Activated CD8-positive, alpha-beta T cell treated with anti-CD3 and anti-CD28 coated beads for 36 hours (primary cell): ENCODE measurements around the gene COPS7A. TPM values are rescaled to one million over a fixed set of nuclear protein-coding genes. Genes with fewer than 3 reads are reported as not detected.

Experiments
- ATAC-seq: fragments of 200-7000 bp; cut with Tn5 transposase; one replicate; pipeline ENCODE4 v1.10.0; 2021; ENCODE audit warnings: mild to moderate bottlenecking, moderate library complexity
- CTCF ChIA-PET: fragments of 350-600 bp; sonication (Branson Sonifier 250); formaldehyde crosslinking; loops from one replicate; lab custom pipeline; 2021; ENCODE audit warnings: antibody characterized with exemption; lab: Charles Lee
- POLR2A ChIA-PET: fragments of 350-600 bp; sonication (Branson Sonifier 250); formaldehyde crosslinking; loops from one replicate; lab custom pipeline; 2021; ENCODE audit warnings: antibody characterized with exemption; lab: Charles Lee
- DNase-seq: peaks from one replicate; pipeline ENCODE4 v3.0.0-alpha.2; 2020
- H3K27ac Mint-ChIP-seq: one replicate; pipeline ENCODE4 v1.8.0; 2021; ENCODE audit warnings: mild to moderate bottlenecking, mixed read lengths
- H3K27me3 Mint-ChIP-seq: one replicate; pipeline ENCODE4 v1.8.0; 2021; ENCODE audit warnings: mixed read lengths
- H3K36me3 Mint-ChIP-seq: one replicate; pipeline ENCODE4 v1.8.0; 2021; ENCODE audit warnings: low read depth, mixed read lengths
- H3K4me1 Mint-ChIP-seq: one replicate; pipeline ENCODE4 v1.8.0; 2021; ENCODE audit warnings: low read depth, mixed read lengths
- H3K4me3 Mint-ChIP-seq: one replicate; pipeline ENCODE4 v1.8.0; 2021; ENCODE audit warnings: mild to moderate bottlenecking, moderate library complexity, mixed read lengths
- H3K9me3 Mint-ChIP-seq: one replicate; pipeline ENCODE4 v1.8.0; 2021; ENCODE audit warnings: mixed read lengths
- CTCF ChIP-seq: fragments of 200-600 bp; IDR thresholded peaks from one replicate; pipeline ENCODE4 v1.8.0; 2022; ENCODE audit warnings: antibody characterized with exemption, mild to moderate bottlenecking
- intact Hi-C: fragments of 100-400 bp; cut with micrococcal nuclease; formaldehyde crosslinking; loops from one replicate; pipeline ENCODE4 v1.10.0; 2022
- total RNA-seq, 2 experiments: library from RNA; stranded (reverse); gene quantifications; one replicate each; pipeline ENCODE4 v1.2.3, GENCODE V29; 2021

Gene COPS7A
- total RNA-seq, 2 experiments from 2014 or later, result 35.9 to 38.8 TPM

GRCh38 chr12:6778217-6778573 is 54.3 kb downstream of the COPS7A start:
- H3K4me3 Mint-ChIP-seq, result peak overlapping the region; percentile 89
- intact Hi-C loops, result no loop called here
- peaks cover 79% of the 10 kb centered on the region for H3K4me1 Mint-ChIP-seq
- ATAC-seq (no peak), DNase-seq (no peak)
- CTCF ChIA-PET, result interaction anchor here (0.6 to 10.0 kb wide), 18 partner anchors 9 to 183 kb away, joined by 3 to 117 read pairs (median 4); partner anchors contain the start of genes COPS7A, GPR162, MLF2 and PTMS
- TF ChIP-seq CTCF, result no peak
- POLR2A ChIA-PET, result interaction anchor here (1.0 to 3.1 kb wide), 4 partner anchors 9 to 25 kb away, joined by 3 to 21 read pairs (median 10); partner anchors contain the start of genes MLF2 and PTMS
- H3K27me3 Mint-ChIP-seq, result no peaks in the 10 kb centered on the region
- peak overlapping the region; percentile 89 for H3K27ac Mint-ChIP-seq
- no peaks in the 10 kb centered on the region for H3K9me3 Mint-ChIP-seq
- peaks cover 54% of the 10 kb centered on the region for H3K36me3 Mint-ChIP-seq

- ChIA-PET CTCF (interaction anchor here (0.6 to 10.0 kb wide), 19 partner anchors 8 to 184 kb away, joined by 3 to 117 read pairs (median 4); partner anchors contain the start of genes COPS7A, GPR162, MLF2 and PTMS), POLR2A (interaction anchor here (1.0 to 3.1 kb wide), 6 partner anchors 8 to 26 kb away, joined by 3 to 21 read pairs (median 9); partner anchors contain the start of genes MLF2 and PTMS)
- DNase-seq, result peak; percentile 96
- intact Hi-C loops, result no loop called here
- Mint-ChIP-seq H3K4me3 (peak overlapping the region; percentile 89), H3K4me1 (peaks cover 83% of the 10 kb centered on the region), H3K9me3 (no peaks in the 10 kb centered on the region), H3K27ac (peak overlapping the region; percentile 89), H3K36me3 (peaks cover 50% of the 10 kb centered on the region), H3K27me3 (no peaks in the 10 kb centered on the region)
- peak; percentile 89 for TF ChIP-seq CTCF
- peak; percentile 54 for ATAC-seq
Observed at GRCh38 chr12:6778574-6779550, 55.0 kb downstream of the COPS7A start.

GRCh38 chr12:6779708-6780432 is 56.0 kb downstream of the COPS7A start:
- no peaks in the 10 kb centered on the region for H3K9me3 Mint-ChIP-seq
- DNase-seq, result peak; percentile 55
- ChIA-PET POLR2A (interaction anchor here (1.1 to 3.1 kb wide), 9 partner anchors 9 to 87 kb away, joined by 3 to 21 read pairs (median 4); partner anchors contain the start of genes COPS7A, MLF2, PTMS and TPI1), CTCF (interaction anchor here (0.8 to 10.0 kb wide), 11 partner anchors 8 to 95 kb away, joined by 3 to 117 read pairs (median 4); partner anchors contain the start of genes COPS7A, LAG3, MLF2 and PTMS)
- H3K4me3 Mint-ChIP-seq, result peak overlapping the region; percentile 70
- no peaks in the 10 kb centered on the region for H3K27me3 Mint-ChIP-seq
- H3K36me3 Mint-ChIP-seq, result peaks cover 40% of the 10 kb centered on the region
- intact Hi-C loops, result loop anchor here (5.0 kb wide), 1 partner anchor 47 kb away; the partner anchor contains the start of gene P3H3
- peaks cover 84% of the 10 kb centered on the region for H3K4me1 Mint-ChIP-seq
- peak overlapping the region; percentile 89 for H3K27ac Mint-ChIP-seq
- TF ChIP-seq CTCF, result no peak
- ATAC-seq, result peak; percentile 25

- Mint-ChIP-seq H3K27me3 (no peaks in the 10 kb centered on the region), H3K36me3 (peaks cover 33% of the 10 kb centered on the region), H3K9me3 (no peaks in the 10 kb centered on the region), H3K27ac (peak overlapping the region; percentile 89), H3K4me1 (peaks cover 79% of the 10 kb centered on the region), H3K4me3 (peak overlapping the region; percentile 70)
- peak; percentile 79 for DNase-seq
- intact Hi-C loops, result loop anchor here (5.0 kb wide), 1 partner anchor 47 kb away; the partner anchor contains the start of gene P3H3
- peak; percentile 73 for ATAC-seq
- TF ChIP-seq CTCF, result no peak
- ChIA-PET POLR2A (interaction anchor here (0.6 to 3.1 kb wide), 11 partner anchors 9 to 92 kb away, joined by 3 to 16 read pairs (median 3); partner anchors contain the start of genes CD4, COPS7A, MLF2 and PTMS), CTCF (interaction anchor here (0.8 to 10.0 kb wide), 11 partner anchors 9 to 89 kb away, joined by 3 to 117 read pairs (median 5); partner anchors contain the start of genes CDCA3, COPS7A, LAG3 and MLF2)
Observed at GRCh38 chr12:6780573-6780972, 56.7 kb downstream of the COPS7A start.

Other genes with a start within 250 kb of the COPS7A start
- 100 to 1,000 TPM; 230 to 254 TPM for gene MRPL51, start 230.8 kb upstream of the COPS7A start, total RNA-seq
- gene NCAPD2, start 229.9 kb upstream of the COPS7A start, total RNA-seq, result 100 to 1,000 TPM; 195 to 196 TPM
- 1,000 to 10,000 TPM; 9,109 to 9,234 TPM for gene GAPDH, start 189.5 kb upstream of the COPS7A start, total RNA-seq
- 1 to 10 TPM; 7.8 to 8.5 TPM for gene IFFO1, start 168.0 kb upstream of the COPS7A start, total RNA-seq
- 10 to 100 TPM; 87.9 to 89.4 TPM for gene NOP2, start 155.8 kb upstream of the COPS7A start, total RNA-seq
- gene CHD4, start 116.7 kb upstream of the COPS7A start, total RNA-seq, result 100 to 1,000 TPM; 273 to 277 TPM
- 1 to 10 TPM; 6.6 to 8.1 TPM for gene LPAR5, start 88.1 kb upstream of the COPS7A start, total RNA-seq
- gene ACRBP, start 76.6 kb upstream of the COPS7A start, total RNA-seq, result 1 to 10 TPM; 1.3 to 2.0 TPM
- 10 to 100 TPM; 16.6 to 16.7 TPM for gene ING4, start 60.9 kb upstream of the COPS7A start, total RNA-seq
- gene ZNF384, start 34.7 kb upstream of the COPS7A start, total RNA-seq, result 10 to 100 TPM; 55.2 to 56.7 TPM
- gene PIANP, start 23.2 kb upstream of the COPS7A start, total RNA-seq, result not detected
- 100 to 1,000 TPM; 149 to 151 TPM for gene MLF2, start 29.1 kb downstream of the COPS7A start, total RNA-seq
- gene PTMS, start 42.3 kb downstream of the COPS7A start, total RNA-seq, result 10 to 100 TPM; 78.6 TPM
- gene LAG3, start 48.5 kb downstream of the COPS7A start, total RNA-seq, result 100 to 1,000 TPM; 264 to 268 TPM
- 10 to 100 TPM; 11.1 to 14.1 TPM for gene CD4, start 65.5 kb downstream of the COPS7A start, total RNA-seq
- gene GPR162, start 97.8 kb downstream of the COPS7A start, total RNA-seq, result 1 to 10 TPM; 2.0 to 2.1 TPM
- 1 to 10 TPM; 2.1 to 2.3 TPM for gene P3H3, start 104.4 kb downstream of the COPS7A start, total RNA-seq
- 1 to 10 TPM in 1 of 2 experiments, under 1 TPM in 1; 0.50 to 1.1 TPM for gene GNB3, start 116.9 kb downstream of the COPS7A start, total RNA-seq
- 10 to 100 TPM; 74.6 to 83.8 TPM for gene CDCA3, start 127.2 kb downstream of the COPS7A start, total RNA-seq
- gene USP5, start 128.1 kb downstream of the COPS7A start, total RNA-seq, result 100 to 1,000 TPM; 109 to 112 TPM
- 1,000 to 10,000 TPM; 1,714 to 1,776 TPM for gene TPI1, start 143.5 kb downstream of the COPS7A start, total RNA-seq
- 1 to 10 TPM; 2.2 to 2.6 TPM for gene SPSB2, start 149.3 kb downstream of the COPS7A start, total RNA-seq
- gene LRRC23, start 180.8 kb downstream of the COPS7A start, total RNA-seq, result 1 to 10 TPM; 4.6 to 5.3 TPM
- gene ENO2, start 190.5 kb downstream of the COPS7A start, total RNA-seq, result 100 to 1,000 TPM; 315 to 330 TPM
- 10 to 100 TPM; 26.4 to 28.5 TPM for gene ATN1, start 203.9 kb downstream of the COPS7A start, total RNA-seq
- not detected for gene RNU7-1, start 219.8 kb downstream of the COPS7A start, total RNA-seq
- gene C12orf57, start 220.0 kb downstream of the COPS7A start, total RNA-seq, result 100 to 1,000 TPM; 226 to 244 TPM
- gene PTPN6, start 227.3 kb downstream of the COPS7A start, total RNA-seq, result 100 to 1,000 TPM; 485 to 489 TPM
- 100 to 1,000 TPM; 419 to 428 TPM for gene PHB2, start 246.6 kb downstream of the COPS7A start, total RNA-seq
- gene EMG1, start 246.9 kb downstream of the COPS7A start, total RNA-seq, result 10 to 100 TPM; 88.6 to 97.8 TPM